Neuron (in vitro differentiated cells): ENCODE results near the gene DEFB125.

Experiments
- H2AFZ ChIP-seq: one replicate; pipeline ENCODE4 v1.6.1; 2013; ENCODE audit warnings: low read depth, mild to moderate bottlenecking, inconsistent platforms, low read length, moderate library complexity
- H3K27me3 ChIP-seq: one replicate; pipeline ENCODE4 v1.6.1; 2013; ENCODE audit warnings: low read length; ENCODE audit not compliant: insufficient read depth
- H3K36me3 ChIP-seq: one replicate; pipeline ENCODE4 v1.6.1; 2013; ENCODE audit warnings: low read length; ENCODE audit not compliant: insufficient read depth
- H3K4me1 ChIP-seq: one replicate; pipeline ENCODE4 v1.6.1; 2013; ENCODE audit warnings: low read length; ENCODE audit not compliant: insufficient read depth
- H3K4me3 ChIP-seq: 2 replicates; pipeline ENCODE4 v1.5.1; 2013; ENCODE audit warnings: mild to moderate bottlenecking, low read length, moderate library complexity
- H3K9me3 ChIP-seq: one replicate; pipeline ENCODE4 v1.6.1; 2013; ENCODE audit warnings: low read length

DEFB125 gene, protein sequence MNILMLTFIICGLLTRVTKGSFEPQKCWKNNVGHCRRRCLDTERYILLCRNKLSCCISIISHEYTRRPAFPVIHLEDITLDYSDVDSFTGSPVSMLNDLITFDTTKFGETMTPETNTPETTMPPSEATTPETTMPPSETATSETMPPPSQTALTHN

DNA sequence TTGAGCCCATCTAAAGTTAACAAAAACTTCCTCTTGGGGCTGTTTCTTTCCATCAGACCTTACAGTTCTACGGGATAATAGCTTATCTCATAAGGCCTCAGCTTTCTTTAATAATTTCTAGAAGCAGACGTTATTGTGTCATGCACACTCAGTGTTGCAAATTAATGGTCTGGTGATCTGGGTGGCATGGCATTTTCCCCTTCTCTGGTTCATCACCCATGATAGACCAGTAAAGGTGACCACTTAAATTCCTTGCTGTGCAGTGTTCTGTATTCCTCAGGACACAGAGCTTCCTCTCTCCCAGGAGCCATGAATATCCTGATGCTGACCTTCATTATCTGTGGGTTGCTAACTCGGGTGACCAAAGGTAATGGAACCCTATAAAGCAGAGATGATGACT is at the start of gene DEFB125:
TSS of gene DEFB125 (plus strand) at position 272 of the 400 bp plus-strand sequence. CDS start at position 310, 38 bp downstream.
- Histone ChIP-seq H3K36me3 (no peaks in the 10 kb centered on the region), H2AFZ (no peak within 1 kb of the TSS), H3K4me3 (no peak within 1 kb of the TSS), H3K4me1 (no peaks in the 10 kb centered on the region), H3K27me3 (peaks cover 2% of the 10 kb centered on the region), H3K9me3 (no peaks in the 10 kb centered on the region)

DNA sequence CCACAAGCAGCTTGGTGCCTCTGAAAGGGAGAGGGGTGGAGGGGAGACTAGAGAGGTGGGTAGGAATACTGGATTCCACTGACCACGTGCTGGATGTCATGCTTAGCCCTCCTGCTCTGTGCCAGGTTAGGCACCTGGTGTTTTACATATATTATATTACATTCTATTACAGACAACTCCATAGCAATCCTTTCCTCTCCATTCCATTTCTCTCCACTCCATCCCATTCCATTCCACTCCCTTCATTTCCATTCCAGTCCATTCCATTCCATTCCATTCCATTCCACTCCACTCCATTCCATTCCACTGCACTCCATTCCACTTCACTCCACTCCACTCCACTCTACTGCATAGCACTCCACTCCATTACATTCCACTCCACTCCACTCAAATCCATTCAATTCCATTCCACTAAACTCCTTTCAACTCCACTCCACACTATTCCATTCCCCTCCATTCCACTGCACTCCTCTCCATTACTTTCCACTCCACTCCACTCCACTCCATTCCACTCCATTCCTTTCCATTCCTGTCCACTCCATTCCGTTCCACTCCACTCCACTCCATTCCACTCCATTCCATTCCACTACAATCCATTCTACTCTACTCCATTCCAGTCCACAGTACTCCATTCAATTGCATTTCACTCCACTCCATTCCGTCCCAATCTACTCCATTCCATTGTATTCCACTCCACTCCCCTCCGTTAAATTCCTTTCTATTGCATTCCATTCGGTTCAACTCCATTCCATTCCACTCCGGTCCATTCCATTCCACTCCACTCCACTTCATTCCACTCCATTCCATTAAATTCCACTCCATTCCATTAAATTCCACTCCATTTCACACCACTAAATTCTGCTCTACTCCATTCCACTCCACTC is 27.2 kb upstream of the DEFB125 start:
- H3K9me3 ChIP-seq: no peaks in the 10 kb centered on the region
- no peaks in the 10 kb centered on the region for H3K36me3 ChIP-seq
- H3K4me1 ChIP-seq: no peaks in the 10 kb centered on the region
- no peak overlapping the region for H3K4me3 ChIP-seq
- H3K27me3 ChIP-seq: no peaks in the 10 kb centered on the region
- no peak overlapping the region for H2AFZ ChIP-seq

DNA sequence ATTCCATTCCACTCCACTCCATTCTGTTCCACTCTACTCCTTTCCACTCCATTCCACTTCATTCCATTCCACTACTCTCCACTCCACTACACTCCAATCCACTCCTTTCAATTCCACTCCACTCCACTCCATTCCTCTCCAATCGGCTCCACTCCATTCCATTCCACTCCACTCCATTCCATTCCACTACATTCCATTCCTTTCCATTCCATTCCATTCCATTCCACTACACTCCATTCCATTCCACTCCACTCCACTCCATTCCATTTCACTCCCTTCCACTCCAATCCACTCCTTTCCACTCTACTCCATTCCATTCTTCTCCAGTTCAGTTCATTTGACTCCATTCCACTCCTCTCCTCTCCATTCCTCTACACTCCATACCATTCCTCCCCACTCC is 26.2 kb upstream of the DEFB125 start:
- no peaks in the 10 kb centered on the region for H3K4me1 ChIP-seq
- H3K27me3 ChIP-seq: no peaks in the 10 kb centered on the region
- H3K9me3 ChIP-seq: no peaks in the 10 kb centered on the region
- no peak overlapping the region for H2AFZ ChIP-seq
- H3K4me3 ChIP-seq: no peak overlapping the region
- H3K36me3 ChIP-seq: no peaks in the 10 kb centered on the region

DNA sequence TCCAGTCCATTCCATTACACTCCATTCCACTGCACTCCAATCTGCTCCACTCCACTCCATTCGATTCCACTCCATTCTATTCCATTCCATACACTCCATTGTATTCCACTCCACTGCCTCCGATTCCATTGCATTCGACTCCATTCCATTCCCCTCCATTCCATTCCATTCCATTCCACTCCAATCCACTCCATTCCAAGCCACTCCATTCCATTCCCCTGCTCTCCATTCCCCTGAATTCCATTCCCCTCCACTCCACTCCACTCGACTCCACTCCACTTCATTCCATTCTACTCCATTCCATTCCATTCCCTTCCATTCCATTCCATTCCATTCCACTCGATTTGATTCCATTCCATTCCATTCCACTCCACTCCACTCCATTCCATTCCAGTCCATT is 25.7 kb upstream of the DEFB125 start:
- Histone ChIP-seq H3K27me3 (no peaks in the 10 kb centered on the region), H2AFZ (no peak overlapping the region), H3K4me3 (no peak overlapping the region), H3K4me1 (no peaks in the 10 kb centered on the region), H3K36me3 (no peaks in the 10 kb centered on the region), H3K9me3 (no peaks in the 10 kb centered on the region)

DNA sequence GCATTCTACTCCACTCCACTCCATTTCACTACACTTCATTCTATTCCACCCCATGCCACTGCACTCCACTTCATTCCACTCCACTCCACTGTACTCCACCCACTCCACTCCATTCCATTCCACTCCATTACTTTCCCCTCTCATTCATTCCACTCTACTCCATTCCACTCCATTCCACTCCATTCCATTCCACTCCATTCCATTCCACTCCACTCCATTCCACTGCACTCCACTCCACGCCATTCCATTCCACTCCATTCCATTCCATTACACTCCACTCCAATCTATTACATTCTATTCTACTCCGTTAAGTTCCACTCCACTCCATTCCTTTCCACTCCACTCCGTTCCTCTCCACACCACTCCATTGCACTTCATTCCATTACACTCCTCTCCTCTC is 25.0 kb upstream of the DEFB125 start:
- Histone ChIP-seq H3K27me3 (no peaks in the 10 kb centered on the region), H2AFZ (no peak overlapping the region), H3K4me1 (no peaks in the 10 kb centered on the region), H3K36me3 (no peaks in the 10 kb centered on the region), H3K9me3 (no peaks in the 10 kb centered on the region), H3K4me3 (no peak overlapping the region)

DNA sequence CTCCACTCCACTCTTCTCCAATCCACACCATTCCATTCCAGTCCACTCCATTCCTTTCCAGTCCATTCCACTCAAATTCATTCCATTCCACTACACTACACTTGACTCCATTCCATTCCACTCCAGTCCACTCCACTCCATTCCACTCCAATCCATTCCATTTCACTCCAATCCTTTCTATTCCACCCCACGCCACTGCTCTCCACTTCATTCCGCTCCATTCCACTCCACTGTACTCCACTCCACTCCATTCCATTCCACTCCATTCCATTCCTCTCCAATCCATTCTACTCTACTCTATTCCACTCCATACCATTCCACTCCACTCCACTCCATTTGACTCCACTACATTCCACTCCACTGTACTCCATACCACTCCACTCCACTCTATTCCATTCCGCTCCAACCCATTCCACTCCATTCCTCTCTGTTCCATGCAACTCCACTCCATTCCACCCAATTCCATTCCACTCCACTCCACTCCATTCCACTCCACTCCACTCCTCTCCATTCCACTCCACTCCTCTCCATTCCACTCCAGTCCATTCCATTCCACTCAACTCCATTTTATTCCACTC is 23.4 kb upstream of the DEFB125 start:
- no peak overlapping the region for H3K4me3 ChIP-seq
- H3K9me3 ChIP-seq: no peaks in the 10 kb centered on the region
- H3K4me1 ChIP-seq: no peaks in the 10 kb centered on the region
- H3K36me3 ChIP-seq: no peaks in the 10 kb centered on the region
- H2AFZ ChIP-seq: no peak overlapping the region
- no peaks in the 10 kb centered on the region for H3K27me3 ChIP-seq

DNA sequence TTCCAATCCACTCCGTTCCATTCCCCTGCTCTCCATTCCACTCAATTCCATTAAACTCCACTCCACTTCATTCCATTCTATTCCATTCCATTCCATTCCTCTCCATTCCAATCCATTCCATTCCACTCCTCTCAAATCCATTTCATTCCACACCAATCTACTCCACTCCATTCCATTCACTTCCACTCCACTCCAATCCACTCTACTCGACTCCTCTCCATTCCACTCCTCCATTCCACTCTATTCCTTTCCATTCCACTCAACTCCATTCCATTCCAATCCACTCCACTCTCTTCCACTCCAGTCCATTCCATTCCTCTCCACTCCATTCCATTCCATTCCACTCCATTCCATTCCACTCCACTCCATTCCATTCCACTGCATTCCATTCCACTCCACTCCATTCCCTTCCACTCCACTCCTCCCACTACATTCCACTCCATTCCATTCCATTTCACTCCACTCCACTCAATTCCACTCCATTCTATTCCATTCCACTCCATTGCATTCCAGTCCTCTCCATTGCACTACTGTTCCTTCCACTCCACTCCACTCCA is 22.6 kb upstream of the DEFB125 start:
- Histone ChIP-seq H3K4me3 (no peak overlapping the region), H2AFZ (no peak overlapping the region), H3K27me3 (no peaks in the 10 kb centered on the region), H3K36me3 (no peaks in the 10 kb centered on the region), H3K9me3 (no peaks in the 10 kb centered on the region), H3K4me1 (no peaks in the 10 kb centered on the region)

DNA sequence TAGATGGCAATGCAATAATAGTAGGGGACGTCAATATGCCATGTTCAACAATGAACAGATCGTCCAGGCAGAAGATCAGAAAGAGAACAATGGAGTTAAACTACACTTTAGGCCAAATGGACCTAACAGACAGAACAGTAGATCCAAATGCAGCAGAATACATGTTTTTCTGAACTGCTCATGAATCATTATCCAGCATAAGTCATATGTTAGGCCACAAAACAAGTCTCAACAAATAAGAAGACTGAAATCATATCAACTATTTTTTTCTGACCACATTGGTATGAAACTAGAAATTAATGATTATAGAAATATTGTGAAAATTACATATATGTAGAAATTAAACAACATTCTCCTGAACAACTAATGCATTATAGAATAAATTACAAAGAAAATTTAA is 10.2 kb upstream of the DEFB125 start:
- H2AFZ ChIP-seq: no peak overlapping the region
- no peaks in the 10 kb centered on the region for H3K9me3 ChIP-seq
- no peaks in the 10 kb centered on the region for H3K27me3 ChIP-seq
- no peaks in the 10 kb centered on the region for H3K36me3 ChIP-seq
- no peak overlapping the region for H3K4me3 ChIP-seq
- no peaks in the 10 kb centered on the region for H3K4me1 ChIP-seq

DNA sequence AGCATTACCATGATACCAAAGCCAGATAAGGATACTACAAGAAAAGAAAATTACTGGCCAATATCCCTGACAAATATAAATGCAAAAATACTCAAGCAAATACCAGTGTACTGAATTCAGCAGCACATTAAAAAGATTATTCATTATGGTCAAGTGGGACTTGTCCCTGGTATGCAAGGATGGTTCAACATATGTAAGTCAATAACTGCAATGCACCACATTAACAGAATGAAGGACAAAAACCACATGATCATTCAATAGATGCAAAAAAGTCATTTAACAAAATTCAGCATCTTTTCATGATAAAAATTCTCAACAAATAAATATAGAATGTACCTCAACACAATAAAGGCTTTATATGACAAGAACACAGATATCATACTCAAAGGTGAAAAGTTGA is 9.1 kb upstream of the DEFB125 start:
- Histone ChIP-seq H3K9me3 (no peaks in the 10 kb centered on the region), H3K4me1 (no peaks in the 10 kb centered on the region), H2AFZ (no peak overlapping the region), H3K4me3 (no peak overlapping the region), H3K36me3 (no peaks in the 10 kb centered on the region), H3K27me3 (no peaks in the 10 kb centered on the region)

DNA sequence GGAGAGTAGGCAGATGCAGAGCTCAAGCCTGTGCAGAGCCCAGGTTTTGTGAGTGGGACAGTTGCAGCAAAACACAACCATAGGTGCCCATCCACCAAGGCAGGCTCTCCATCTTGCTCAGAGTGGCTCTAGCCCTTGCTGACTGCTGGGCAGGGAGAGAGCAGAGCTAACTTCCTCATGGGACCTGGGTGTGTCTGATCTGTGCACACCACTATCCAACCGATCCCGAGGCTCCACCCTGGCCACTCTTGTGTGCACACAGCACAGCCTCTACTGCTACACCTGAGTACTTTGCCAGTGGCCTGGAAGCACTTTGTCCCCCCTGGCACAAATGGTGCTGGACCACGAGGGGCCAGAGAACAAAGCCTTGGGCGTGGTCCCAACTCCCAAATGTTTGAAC is 7.9 kb upstream of the DEFB125 start:
- H3K9me3 ChIP-seq: no peaks in the 10 kb centered on the region
- no peaks in the 10 kb centered on the region for H3K36me3 ChIP-seq
- no peak overlapping the region for H2AFZ ChIP-seq
- no peaks in the 10 kb centered on the region for H3K4me1 ChIP-seq
- H3K27me3 ChIP-seq: no peaks in the 10 kb centered on the region
- H3K4me3 ChIP-seq: no peak overlapping the region

DNA sequence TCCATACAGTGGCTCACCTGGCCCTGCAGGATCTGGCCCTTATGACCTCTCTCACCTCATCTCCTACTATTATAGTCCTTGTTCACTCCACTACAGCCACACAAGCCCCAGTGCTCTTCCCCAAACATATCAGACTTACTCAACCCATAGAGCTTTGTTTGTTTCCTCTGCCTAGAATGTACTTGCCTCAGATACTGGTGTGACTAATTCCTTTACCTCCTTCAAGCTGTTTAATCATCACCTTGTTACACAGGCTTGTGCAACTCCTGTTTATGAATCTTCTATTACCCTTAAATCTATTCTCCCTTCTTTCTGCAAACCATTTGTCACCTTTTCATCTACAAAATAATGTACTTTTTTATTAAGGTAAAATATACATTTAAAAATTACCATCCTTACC is 3.2 kb downstream of the DEFB125 start:
- no peaks in the 10 kb centered on the region for H3K4me1 ChIP-seq
- H3K4me3 ChIP-seq: no peak overlapping the region
- H3K36me3 ChIP-seq: no peaks in the 10 kb centered on the region
- no peak overlapping the region for H2AFZ ChIP-seq
- peaks cover 2% of the 10 kb centered on the region for H3K27me3 ChIP-seq
- no peaks in the 10 kb centered on the region for H3K9me3 ChIP-seq

DNA sequence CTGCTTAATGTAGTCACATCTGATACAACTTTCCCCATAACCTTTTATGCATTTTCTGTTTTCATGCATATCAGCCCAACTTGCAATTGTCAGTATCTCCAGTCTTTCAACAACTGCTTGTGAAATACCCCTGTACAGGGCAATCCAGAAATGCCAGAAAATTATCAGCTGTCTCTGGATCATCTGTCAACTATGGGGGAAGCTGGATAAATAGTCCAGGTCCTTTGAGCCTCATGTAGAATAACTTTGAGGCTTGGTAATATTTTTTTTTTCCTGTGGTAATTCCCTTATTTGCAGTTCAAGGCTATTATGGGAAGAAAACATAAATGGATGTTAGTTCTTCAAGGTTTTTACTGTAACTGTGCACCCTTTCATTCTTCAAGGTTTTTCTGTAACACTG is 6.2 kb downstream of the DEFB125 start:
- Histone ChIP-seq H3K36me3 (no peaks in the 10 kb centered on the region), H3K27me3 (no peaks in the 10 kb centered on the region), H3K4me1 (no peaks in the 10 kb centered on the region), H3K9me3 (no peaks in the 10 kb centered on the region), H2AFZ (no peak overlapping the region), H3K4me3 (no peak overlapping the region)

DNA sequence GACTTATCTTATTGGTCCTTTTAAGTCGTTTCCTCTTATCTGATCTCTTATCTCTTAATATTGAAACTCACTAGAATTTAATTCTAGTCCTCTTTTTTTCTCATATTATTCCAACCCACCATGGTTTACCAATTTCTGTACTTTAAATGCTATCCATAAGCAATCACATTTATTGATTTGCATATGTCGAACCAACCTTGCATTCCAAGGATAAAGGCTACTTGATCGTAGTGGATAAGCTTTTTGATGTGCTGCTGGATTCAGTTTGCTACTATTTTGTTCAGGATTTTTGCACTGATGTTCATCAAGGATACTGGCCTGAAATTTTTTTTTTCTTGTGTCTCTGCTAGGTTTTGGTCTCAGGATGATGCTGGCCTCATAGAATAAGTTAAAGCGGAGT is 7.7 kb downstream of the DEFB125 start:
- H3K9me3 ChIP-seq: no peaks in the 10 kb centered on the region

More for the DNA sequence above, 7.7 kb downstream of the DEFB125 start:
- Histone ChIP-seq H3K36me3 (no peaks in the 10 kb centered on the region), H2AFZ (no peak overlapping the region), H3K27me3 (no peaks in the 10 kb centered on the region), H3K4me1 (no peaks in the 10 kb centered on the region), H3K4me3 (no peak overlapping the region)
